Psoas muscle (tissue), 8 donors: ENCODE results near the gene NLRP4. TPM values are rescaled to one million over a fixed set of nuclear protein-coding genes. Genes with fewer than 3 reads are reported as not detected.

Source experiments
- ATAC-seq, 4 donors: fragments of 200-7000 bp; cut with Tn5 transposase; one replicate each; pipeline ENCODE4 v1.9.1; 2020; ENCODE audit warnings: moderate library complexity in 3 of 4, mild to moderate bottlenecking in 2 of 4
- DNase-seq, 2 donors: peaks; one replicate each; pipeline ENCODE4 v3.0.0-alpha.2; 2020
- H3K27ac ChIP-seq: fragments of 200-600 bp; one replicate; pipeline ENCODE4 v1.8.0; 2022
- H3K27me3 ChIP-seq, 3 donors: fragments of 200-600 bp in 1 of 3; one replicate each; pipeline versions ENCODE4 v1.6.1 to v1.8.0; 2013 to 2022; ENCODE audit warnings: low read length in 2 of 3, mild to moderate bottlenecking in 2 of 3, moderate library complexity in 1 of 3; ENCODE audit not compliant: insufficient read depth in 3 of 3
- H3K36me3 ChIP-seq, 2 donors: fragments of 200-600 bp in 1 of 2; one replicate each; pipeline versions ENCODE4 v1.6.1 to v1.8.0; 2013 to 2022; ENCODE audit warnings: low read depth in 1 of 2, mild to moderate bottlenecking in 1 of 2, moderate library complexity in 1 of 2; ENCODE audit not compliant: insufficient read depth in 1 of 2
- H3K4me1 ChIP-seq: fragments of 200-600 bp; one replicate; pipeline ENCODE4 v1.8.0; 2022
- H3K4me3 ChIP-seq: fragments of 200-600 bp; one replicate; pipeline ENCODE4 v1.8.0; 2022; ENCODE audit warnings: mild to moderate bottlenecking
- H3K9me3 ChIP-seq: fragments of 200-600 bp; one replicate; pipeline ENCODE4 v1.8.0; 2022
- CTCF ChIP-seq: fragments of 200-600 bp; IDR thresholded peaks from one replicate; pipeline ENCODE4 v1.8.0; 2022; ENCODE audit warnings: antibody characterized with exemption
- WGBS, 3 donors: extraction: QIAGEN DNeasy Blood & Tissue Kit; methylation state at CpG; one replicate each; pipeline versions ENCODE4 v1.1.6 to v1.1.7; 2013; 5-methylcytosine and 5-hydroxymethylcytosine counted together
- intact Hi-C, 2 donors: fragments of 100-400 bp; cut with DNase I; formaldehyde crosslinking; loops; one replicate each; pipeline versions ENCODE4 v1.11.0 to v1.14.2; 2022
- polyA plus RNA-seq, 3 donors: library from polyadenylated mRNA; stranded (reverse); fragments of 200-250 nt; gene quantifications; one replicate each; pipeline ENCODE4 v1.2.3, GENCODE V29; 2013
- total RNA-seq, 4 donors: library from RNA; stranded (reverse); fragmentation: NEBNext Ultra II Directional in 2 of 4; extraction: Animal tissue kit (Norgen Biotek cat#: 25700) in 2 of 4; gene quantifications; one replicate each; pipeline versions ENCODE4 v1.2.1 to v1.2.4, GENCODE V29; 2021 to 2023
- donor health status: healthy with polysubstance abuse.
- donor health status: DM: no; HTN: no; CAD: no; lungs with moderate emphysema.
- donor health status: Bipolar disorder and iron deficiency.
- donor health status: healthy.
- donor health status: DM: yes; HTN: yes; CAD: no.
- donor health status: DM: no; HTN: no; CAD: no.
- donor health status: DM: no; HTN: no; CAD: no.
- donor health status: DM: yes; HTN: yes; CAD: no.

Gene NLRP4
- total and polyA plus RNA-seq, 7 donors: not detected

- intact Hi-C loops: no loop called here
- ATAC-seq (no peak), DNase-seq (no peak)
- Histone ChIP-seq H3K27me3 (peaks cover 0 to 2% (median 0%) of the 10 kb centered on the region in 3 donors), H3K36me3 (no peaks in the 10 kb centered on the region), H3K4me3 (no peak overlapping the region), H3K4me1 (no peaks in the 10 kb centered on the region), H3K27ac (no peak overlapping the region), H3K9me3 (no peaks in the 10 kb centered on the region)
- 73 to 81% (median 80%) methylated on average over 12 of the region's 12 CpGs for WGBS, 3 donors
- no peak for TF ChIP-seq CTCF
Observed at GRCh38 chr19:55898911-55899310, 62.6 kb downstream of the NLRP4 start.

GRCh38 chr19:55901369-55902079 is 65.2 kb downstream of the NLRP4 start:
- Histone ChIP-seq H3K4me3 (no peak overlapping the region), H3K27me3 (peaks cover 0 to 2% (median 0%) of the 10 kb centered on the region in 3 donors), H3K36me3 (no peaks in the 10 kb centered on the region), H3K4me1 (no peaks in the 10 kb centered on the region), H3K9me3 (no peaks in the 10 kb centered on the region), H3K27ac (no peak overlapping the region)
- no peak for TF ChIP-seq CTCF
- intact Hi-C loops: no loop called here
- WGBS, 3 donors: 67 to 78% (median 70%) methylated on average over 13 of the region's 13 CpGs
- DNase-seq: no peak
- ATAC-seq: no peak

- Histone ChIP-seq H3K36me3 (no peaks in the 10 kb centered on the region), H3K9me3 (no peaks in the 10 kb centered on the region), H3K4me3 (no peak overlapping the region), H3K27ac (no peak overlapping the region), H3K4me1 (no peaks in the 10 kb centered on the region), H3K27me3 (peaks cover 0 to 2% (median 0%) of the 10 kb centered on the region in 3 donors)
- DNase-seq: no peak
- intact Hi-C loops: no loop called here
- TF ChIP-seq CTCF: no peak
- no peak for ATAC-seq
- WGBS, 3 donors: 65 to 71% (median 68%) methylated on average over 9 of the region's 9 CpGs
Observed at GRCh38 chr19:55902080-55902751, 65.9 kb downstream of the NLRP4 start.

GRCh38 chr19:55907286-55907685 is 70.9 kb downstream of the NLRP4 start:
- Histone ChIP-seq H3K36me3 (no peaks in the 10 kb centered on the region), H3K4me3 (no peak overlapping the region), H3K27me3 (peaks cover 0 to 2% (median 0%) of the 10 kb centered on the region in 3 donors), H3K9me3 (no peaks in the 10 kb centered on the region), H3K27ac (no peak overlapping the region), H3K4me1 (no peaks in the 10 kb centered on the region)
- DNase-seq: no peak
- ATAC-seq: no peak
- intact Hi-C loops: no loop called here
- 79 to 87% (median 79%) methylated on average over 7 of the region's 7 CpGs for WGBS, 3 donors
- no peak for TF ChIP-seq CTCF
